A549 (cell line): ENCODE data around the gene DUSP9. TPM values are rescaled to one million over a fixed set of nuclear protein-coding genes. Genes with fewer than 3 reads are reported as not detected.

Source experiments
- ATAC-seq, 2 experiments: fragments of 200-7000 bp in 1 of 2; fragments of >200 bp in 1 of 2; cut with Nextera tagmentation in 1 of 2; cut with Tn5 transposase in 1 of 2; 3 replicates each; pipeline versions ENCODE4 v1.8.0 to v1.9.1; 2018 to 2020; ENCODE audit warnings: mild to moderate bottlenecking in 1 of 2, moderate library complexity in 1 of 2
- CTCF ChIA-PET: fragments of 300-600 bp; sonication (Branson Sonifier 250); formaldehyde crosslinking; extraction: SDS; loops from one replicate; lab custom pipeline; 2021; ENCODE audit warnings: antibody characterized with exemption, inconsistent platforms; lab: Yijun Ruan, JAX
- POLR2A ChIA-PET: fragments of 350-600 bp; formaldehyde crosslinking; extraction: SDS; loops from one replicate; lab custom pipeline; 2021; ENCODE audit warnings: antibody characterized with exemption, inconsistent platforms; lab: Yijun Ruan, JAX
- DNase-seq, 2 experiments: peaks; one replicate each; pipeline versions ENCODE4 v3.0.0 to v3.0.0-alpha.2; 2011 to 2016; ENCODE audit warnings: low read depth in 1 of 2, low spot score in 1 of 2
- FAIRE-seq: peaks from 2 replicates; lab custom pipeline; 2011; peaks lifted over from hg19 to GRCh38; lab: Jason Lieb, UNC
- H3K27ac ChIP-seq, 2 experiments: fragments of >200 bp; sonication (Bioruptor Twin); formaldehyde crosslinking; 3 replicates each; pipeline ENCODE4 v1.5.1; 2016 to 2017
- H3K4me1 ChIP-seq: fragments of >200 bp; sonication (Bioruptor Twin); formaldehyde crosslinking; 3 replicates; pipeline ENCODE4 v1.6.1; 2016
- H3K4me2 ChIP-seq: fragments of >200 bp; sonication (Bioruptor Twin); formaldehyde crosslinking; 3 replicates; pipeline ENCODE4 v1.6.1; 2016
- H3K4me3 ChIP-seq: fragments of >200 bp; sonication (Bioruptor Twin); formaldehyde crosslinking; 3 replicates; pipeline ENCODE4 v1.5.1; 2016
- H3K9me3 ChIP-seq: fragments of >200 bp; sonication (Bioruptor Twin); formaldehyde crosslinking; 3 replicates; pipeline ENCODE4 v1.6.1; 2016
- BHLHE40 ChIP-seq: IDR thresholded peaks from 2 replicates; pipeline ENCODE4 v1.6.1; 2012; ENCODE audit warnings: low read depth, low read length, inconsistent platforms
- CBX8 ChIP-seq: fragments of 200-600 bp; sonication (generic); IDR thresholded peaks from 2 replicates; pipeline ENCODE4 v1.6.1; 2016
- CHD4 ChIP-seq: fragments of 200-600 bp; sonication (generic); IDR thresholded peaks from 2 replicates; pipeline ENCODE4 v1.6.1; 2016; ENCODE audit warnings: antibody characterized with exemption, mild to moderate bottlenecking, borderline replicate concordance
- ESRRA ChIP-seq: fragments of 150-350 bp; IDR thresholded peaks from 2 replicates; pipeline ENCODE4 v1.6.1; 2014; ENCODE audit warnings: mild to moderate bottlenecking, low read length, borderline replicate concordance
- FOSL2 ChIP-seq, 2 experiments: fragments of 450-650 bp in 1 of 2; fragments of >200 bp in 1 of 2; sonication (Bioruptor Twin) in 1 of 2; formaldehyde crosslinking; IDR thresholded peaks; 2 replicates each; pipeline versions ENCODE4 v1.5.0 to v1.6.1; 2016 to 2020; ENCODE audit warnings: mild to moderate bottlenecking in 1 of 2, moderate library complexity in 1 of 2
- FOXS1 ChIP-seq: fragments of 250-450 bp; sonication (Bioruptor Pico); IDR thresholded peaks from 2 replicates; pipeline ENCODE4 v1.5.0; 2020; ENCODE audit warnings: mild to moderate bottlenecking, moderate library complexity
- GATA3 ChIP-seq: IDR thresholded peaks from 2 replicates; pipeline ENCODE4 v1.6.1; 2012; ENCODE audit warnings: borderline replicate concordance
- HDAC2 ChIP-seq: fragments of 200-600 bp; sonication (generic); IDR thresholded peaks from 2 replicates; pipeline ENCODE4 v1.6.1; 2016
- HEYL ChIP-seq: fragments of 250-450 bp; sonication (Bioruptor Pico); IDR thresholded peaks from 2 replicates; pipeline ENCODE4 v1.8.0; 2021; ENCODE audit warnings: mild to moderate bottlenecking, moderate library complexity
- JUNB ChIP-seq: fragments of >200 bp; sonication (Bioruptor Twin); formaldehyde crosslinking; IDR thresholded peaks from 2 replicates; pipeline ENCODE4 v1.6.1; 2016
- KDM1A ChIP-seq: fragments of 200-600 bp; sonication (generic); IDR thresholded peaks from 2 replicates; pipeline ENCODE4 v1.6.1; 2016; ENCODE audit warnings: low read depth, mild to moderate bottlenecking
- KDM5A ChIP-seq: fragments of 200-600 bp; sonication (generic); IDR thresholded peaks from 2 replicates; pipeline ENCODE4 v1.6.1; 2016; ENCODE audit warnings: antibody characterized with exemption, mild to moderate bottlenecking
- RAD21 ChIP-seq, 2 experiments: fragments of >200 bp in 1 of 2; sonication (Bioruptor Twin) in 1 of 2; formaldehyde crosslinking in 1 of 2; IDR thresholded peaks in 1 of 2; conservative IDR thresholded peaks in 1 of 2; 2 replicates in 1 of 2; 3 replicates in 1 of 2; pipeline ENCODE4 v1.6.1; 2012 to 2018; ENCODE audit warnings: inconsistent platforms in 1 of 2
- RCOR1 ChIP-seq: fragments of 150-350 bp; IDR thresholded peaks from 2 replicates; pipeline ENCODE4 v1.6.1; 2014; ENCODE audit warnings: antibody characterized with exemption, low read length, low read depth
- RFX5 ChIP-seq: fragments of 450-650 bp; IDR thresholded peaks from 2 replicates; pipeline ENCODE4 v1.7.1; 2014; ENCODE audit warnings: antibody characterized with exemption, mild to moderate bottlenecking, moderate library complexity
- ZFP36 ChIP-seq: fragments of 450-650 bp; IDR thresholded peaks from 2 replicates; pipeline ENCODE4 v1.6.1; 2014; ENCODE audit warnings: borderline replicate concordance; ENCODE audit not compliant: partially characterized antibody
- ZSCAN20 ChIP-seq: fragments of 250-450 bp; sonication (Bioruptor Pico); IDR thresholded peaks from 2 replicates; pipeline ENCODE4 v1.8.0; 2022; ENCODE audit warnings: mild to moderate bottlenecking, moderate library complexity
- WGBS: methylation state at CpG from one replicate; pipeline ENCODE4 v1.1.6; 2017; ENCODE audit errors: missing lambda C conversion rate; 5-methylcytosine and 5-hydroxymethylcytosine counted together
- polyA plus RNA-seq, 4 experiments: library from polyadenylated mRNA; depleted of rRNA in 3 of 4; stranded (reverse); fragments of >200 nt; fragmentation: RNase III in 1 of 4; extraction: RNeasy Plus Mini Kit Qiagen cat#74134 plus additional on column Dnase treatment in 1 of 4; gene quantifications; 2 replicates in 3 of 4; 3 replicates in 1 of 4; pipeline ENCODE4 v1.2.3, GENCODE V29; 2011 to 2017
- TF ChIP-seq, protein P1 (sequence below): fragments of >200 bp; sonication (Bioruptor Twin); formaldehyde crosslinking; IDR thresholded peaks from 2 replicates; pipeline ENCODE4 v1.6.1; 2016
- TF ChIP-seq, protein P2 (sequence below): fragments of 150-350 bp; IDR thresholded peaks from 2 replicates; pipeline ENCODE4 v1.6.1; 2014; ENCODE audit warnings: low read depth, mild to moderate bottlenecking, low read length
- TF ChIP-seq, protein P3 (sequence below): IDR thresholded peaks from 2 replicates; pipeline ENCODE4 v1.6.1; 2012; ENCODE audit warnings: low read depth, borderline replicate concordance
- TF ChIP-seq, protein P4 (sequence below): fragments of >200 bp; sonication (Bioruptor Twin); formaldehyde crosslinking; IDR thresholded peaks from 3 replicates; pipeline ENCODE4 v1.6.1; 2016
- TF ChIP-seq, protein P5 (sequence below): fragments of 250-450 bp; sonication (Bioruptor Pico); IDR thresholded peaks from 2 replicates; pipeline ENCODE4 v1.5.0; 2020; ENCODE audit warnings: low read depth, mild to moderate bottlenecking, moderate library complexity
- TF ChIP-seq, protein P6 (sequence below): IDR thresholded peaks from 2 replicates; pipeline ENCODE4 v1.6.1; 2012
- TF ChIP-seq, protein P7 (sequence below): fragments of 450-650 bp; IDR thresholded peaks from 2 replicates; pipeline ENCODE4 v1.6.1; 2014; ENCODE audit warnings: antibody characterized with exemption
- TF ChIP-seq, protein P8 (sequence below): fragments of 200-600 bp; sonication (generic); IDR thresholded peaks from 2 replicates; pipeline ENCODE4 v1.6.1; 2016; ENCODE audit warnings: antibody characterized with exemption, mild to moderate bottlenecking, moderate library complexity

Gene DUSP9
- polyA plus RNA-seq, 2 of the 4 experiments (the other 2 are of a cell fraction): 0.75 to 1.6 TPM

DNA sequence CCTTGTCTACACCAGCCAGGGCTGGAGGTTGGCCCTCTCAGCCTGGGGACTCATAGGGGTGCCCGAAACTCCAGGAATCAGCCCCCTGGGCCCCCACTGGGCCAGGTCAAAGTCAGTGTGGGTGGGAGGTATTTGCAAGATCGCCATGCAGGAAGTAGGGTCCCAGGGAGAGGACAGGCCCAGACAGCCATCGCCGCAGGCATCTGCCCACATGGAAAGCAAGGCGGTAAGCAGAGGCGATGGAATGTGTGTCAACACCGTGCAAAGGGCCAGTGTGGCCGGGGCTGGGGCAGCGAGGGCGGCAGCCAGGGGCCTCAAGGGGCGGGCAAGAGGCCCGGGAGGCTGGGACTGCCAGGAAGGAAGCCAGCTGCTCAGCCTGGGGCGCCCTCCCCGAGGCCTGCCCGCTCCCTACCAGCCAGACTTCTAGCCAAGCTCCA lies 19.3 kb upstream of the DUSP9 start:
- H3K4me1 ChIP-seq: peaks cover 9% of the 10 kb centered on the region
- ChIA-PET POLR2A (no interaction called here), CTCF (interaction anchor here (0.7 to 3.7 kb wide), 4 partner anchors 18 to 40 kb away, joined by 3 to 18 read pairs (median 4); partner anchors contain the start of gene DUSP9)
- WGBS: 86% methylated on average over 9 of the region's 15 CpGs
- no peak for ATAC-seq
- no peak for DNase-seq
- H3K27ac ChIP-seq: no peak overlapping the region
- TF ChIP-seq GATA3 (no peak), HEYL (no peak), RFX5 (no peak), RCOR1 (no peak)
- no peaks in the 10 kb centered on the region for H3K9me3 ChIP-seq
- no peak overlapping the region for H3K4me2 ChIP-seq
- no peak overlapping the region for H3K4me3 ChIP-seq
- FAIRE-seq: no peak

DNA sequence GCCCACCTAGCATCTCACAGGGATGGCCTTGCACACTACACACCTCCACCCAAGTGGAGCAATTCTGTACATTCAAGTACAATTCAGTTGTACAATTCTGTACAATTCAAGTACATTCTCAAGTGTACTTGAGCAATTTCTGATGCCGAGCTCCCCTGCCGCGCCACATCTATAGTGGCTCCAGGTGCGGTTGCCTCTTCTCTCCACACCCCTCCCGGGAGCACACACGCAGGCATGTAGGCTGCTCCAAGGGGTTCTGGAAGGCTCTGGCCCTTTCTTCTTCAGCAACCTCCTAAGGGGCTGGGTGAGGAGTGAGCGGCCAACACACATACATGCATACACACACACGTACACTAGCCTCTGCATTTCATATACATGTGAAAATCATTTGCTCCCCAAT lies 18.9 kb upstream of the DUSP9 start:
- ATAC-seq (no peak), DNase-seq (no peak), FAIRE-seq (no peak)
- ChIA-PET POLR2A (no interaction called here), CTCF (interaction anchor here (0.7 to 3.7 kb wide), 4 partner anchors 18 to 39 kb away, joined by 3 to 18 read pairs (median 4); partner anchors contain the start of gene DUSP9)
- TF ChIP-seq ESRRA: no peak
- no peak for TF ChIP-seq RCOR1
- TF ChIP-seq, protein P1, sequence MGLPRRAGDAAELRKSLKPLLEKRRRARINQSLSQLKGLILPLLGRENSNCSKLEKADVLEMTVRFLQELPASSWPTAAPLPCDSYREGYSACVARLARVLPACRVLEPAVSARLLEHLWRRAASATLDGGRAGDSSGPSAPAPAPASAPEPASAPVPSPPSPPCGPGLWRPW: no peak
- TF ChIP-seq, protein P2, sequence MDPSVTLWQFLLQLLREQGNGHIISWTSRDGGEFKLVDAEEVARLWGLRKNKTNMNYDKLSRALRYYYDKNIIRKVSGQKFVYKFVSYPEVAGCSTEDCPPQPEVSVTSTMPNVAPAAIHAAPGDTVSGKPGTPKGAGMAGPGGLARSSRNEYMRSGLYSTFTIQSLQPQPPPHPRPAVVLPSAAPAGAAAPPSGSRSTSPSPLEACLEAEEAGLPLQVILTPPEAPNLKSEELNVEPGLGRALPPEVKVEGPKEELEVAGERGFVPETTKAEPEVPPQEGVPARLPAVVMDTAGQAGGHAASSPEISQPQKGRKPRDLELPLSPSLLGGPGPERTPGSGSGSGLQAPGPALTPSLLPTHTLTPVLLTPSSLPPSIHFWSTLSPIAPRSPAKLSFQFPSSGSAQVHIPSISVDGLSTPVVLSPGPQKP: no peak
- TF ChIP-seq, protein P3, sequence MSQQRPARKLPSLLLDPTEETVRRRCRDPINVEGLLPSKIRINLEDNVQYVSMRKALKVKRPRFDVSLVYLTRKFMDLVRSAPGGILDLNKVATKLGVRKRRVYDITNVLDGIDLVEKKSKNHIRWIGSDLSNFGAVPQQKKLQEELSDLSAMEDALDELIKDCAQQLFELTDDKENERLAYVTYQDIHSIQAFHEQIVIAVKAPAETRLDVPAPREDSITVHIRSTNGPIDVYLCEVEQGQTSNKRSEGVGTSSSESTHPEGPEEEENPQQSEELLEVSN: no peak
- no peak for TF ChIP-seq ZFP36
- no peak for TF ChIP-seq RAD21 (conservative IDR thresholded peaks at IDR 0.05 in 1 of 2, IDR thresholded peaks at IDR 0.05 in 1 of 2)
- TF ChIP-seq HDAC2: no peak
- no peak for TF ChIP-seq CHD4
- TF ChIP-seq KDM1A: no peak
- TF ChIP-seq FOXS1 (CRISPR knock-in tag): no peak
- TF ChIP-seq, protein P4, sequence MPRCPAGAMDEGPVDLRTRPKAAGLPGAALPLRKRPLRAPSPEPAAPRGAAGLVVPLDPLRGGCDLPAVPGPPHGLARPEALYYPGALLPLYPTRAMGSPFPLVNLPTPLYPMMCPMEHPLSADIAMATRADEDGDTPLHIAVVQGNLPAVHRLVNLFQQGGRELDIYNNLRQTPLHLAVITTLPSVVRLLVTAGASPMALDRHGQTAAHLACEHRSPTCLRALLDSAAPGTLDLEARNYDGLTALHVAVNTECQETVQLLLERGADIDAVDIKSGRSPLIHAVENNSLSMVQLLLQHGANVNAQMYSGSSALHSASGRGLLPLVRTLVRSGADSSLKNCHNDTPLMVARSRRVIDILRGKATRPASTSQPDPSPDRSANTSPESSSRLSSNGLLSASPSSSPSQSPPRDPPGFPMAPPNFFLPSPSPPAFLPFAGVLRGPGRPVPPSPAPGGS: no peak
- TF ChIP-seq KDM5A: no peak
- no peak for TF ChIP-seq ZSCAN20
- no peak for TF ChIP-seq CBX8
- TF ChIP-seq, protein P5, sequence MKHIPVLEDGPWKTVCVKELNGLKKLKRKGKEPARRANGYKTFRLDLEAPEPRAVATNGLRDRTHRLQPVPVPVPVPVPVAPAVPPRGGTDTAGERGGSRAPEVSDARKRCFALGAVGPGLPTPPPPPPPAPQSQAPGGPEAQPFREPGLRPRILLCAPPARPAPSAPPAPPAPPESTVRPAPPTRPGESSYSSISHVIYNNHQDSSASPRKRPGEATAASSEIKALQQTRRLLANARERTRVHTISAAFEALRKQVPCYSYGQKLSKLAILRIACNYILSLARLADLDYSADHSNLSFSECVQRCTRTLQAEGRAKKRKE: no peak
- TF ChIP-seq JUNB: no peak
- TF ChIP-seq, protein P6, sequence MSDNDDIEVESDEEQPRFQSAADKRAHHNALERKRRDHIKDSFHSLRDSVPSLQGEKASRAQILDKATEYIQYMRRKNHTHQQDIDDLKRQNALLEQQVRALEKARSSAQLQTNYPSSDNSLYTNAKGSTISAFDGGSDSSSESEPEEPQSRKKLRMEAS: no peak
- 93% methylated on average over 6 of the region's 8 CpGs for WGBS
- Histone ChIP-seq H3K9me3 (no peaks in the 10 kb centered on the region), H3K4me3 (no peak overlapping the region), H3K27ac (no peak overlapping the region), H3K4me2 (no peak overlapping the region), H3K4me1 (peaks cover 4% of the 10 kb centered on the region)

DNA sequence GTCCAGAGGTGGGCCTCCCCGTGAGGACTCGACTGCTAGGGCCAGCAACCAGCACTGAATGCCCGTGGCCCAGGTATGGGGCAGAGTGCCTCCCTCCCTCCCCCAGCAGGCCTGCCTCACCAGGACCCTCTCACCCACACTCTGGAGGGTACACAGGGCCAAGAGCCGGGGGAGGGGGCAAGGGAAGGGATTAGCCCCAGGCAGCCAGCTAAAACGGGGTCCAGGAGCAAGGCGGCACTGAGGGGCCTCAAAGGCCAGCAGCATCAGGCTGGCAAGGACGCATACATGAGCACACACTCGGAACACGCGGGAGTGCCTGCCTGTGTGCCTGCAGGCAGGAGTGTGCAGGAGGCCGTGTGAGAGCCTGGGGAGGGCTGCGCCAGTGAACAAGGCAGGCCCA lies 18.3 kb upstream of the DUSP9 start:
- ChIA-PET CTCF (interaction anchor here (0.7 to 3.7 kb wide), 2 partner anchors 17 to 19 kb away, joined by 3 to 18 read pairs; partner anchors contain the start of gene DUSP9), POLR2A (no interaction called here)
- DNase-seq: no peak
- Histone ChIP-seq H3K9me3 (no peaks in the 10 kb centered on the region), H3K27ac (no peak overlapping the region), H3K4me2 (no peak overlapping the region), H3K4me3 (no peak overlapping the region), H3K4me1 (no peaks in the 10 kb centered on the region)
- 48% methylated on average over 5 of the region's 12 CpGs for WGBS
- FAIRE-seq: no peak
- ATAC-seq: no peak
- TF ChIP-seq ZSCAN20: no peak
- TF ChIP-seq, protein P7, sequence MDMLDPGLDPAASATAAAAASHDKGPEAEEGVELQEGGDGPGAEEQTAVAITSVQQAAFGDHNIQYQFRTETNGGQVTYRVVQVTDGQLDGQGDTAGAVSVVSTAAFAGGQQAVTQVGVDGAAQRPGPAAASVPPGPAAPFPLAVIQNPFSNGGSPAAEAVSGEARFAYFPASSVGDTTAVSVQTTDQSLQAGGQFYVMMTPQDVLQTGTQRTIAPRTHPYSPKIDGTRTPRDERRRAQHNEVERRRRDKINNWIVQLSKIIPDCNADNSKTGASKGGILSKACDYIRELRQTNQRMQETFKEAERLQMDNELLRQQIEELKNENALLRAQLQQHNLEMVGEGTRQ: no peak
- TF ChIP-seq, protein P3: no peak
- no peak for TF ChIP-seq KDM1A
- TF ChIP-seq CHD4: no peak
- no peak for TF ChIP-seq FOSL2 (IDR thresholded peaks at IDR 0.05)
- no peak for TF ChIP-seq FOSL2 (CRISPR knock-in tag; IDR thresholded peaks at IDR 0.05)
- no peak for TF ChIP-seq BHLHE40
- TF ChIP-seq, protein P8, sequence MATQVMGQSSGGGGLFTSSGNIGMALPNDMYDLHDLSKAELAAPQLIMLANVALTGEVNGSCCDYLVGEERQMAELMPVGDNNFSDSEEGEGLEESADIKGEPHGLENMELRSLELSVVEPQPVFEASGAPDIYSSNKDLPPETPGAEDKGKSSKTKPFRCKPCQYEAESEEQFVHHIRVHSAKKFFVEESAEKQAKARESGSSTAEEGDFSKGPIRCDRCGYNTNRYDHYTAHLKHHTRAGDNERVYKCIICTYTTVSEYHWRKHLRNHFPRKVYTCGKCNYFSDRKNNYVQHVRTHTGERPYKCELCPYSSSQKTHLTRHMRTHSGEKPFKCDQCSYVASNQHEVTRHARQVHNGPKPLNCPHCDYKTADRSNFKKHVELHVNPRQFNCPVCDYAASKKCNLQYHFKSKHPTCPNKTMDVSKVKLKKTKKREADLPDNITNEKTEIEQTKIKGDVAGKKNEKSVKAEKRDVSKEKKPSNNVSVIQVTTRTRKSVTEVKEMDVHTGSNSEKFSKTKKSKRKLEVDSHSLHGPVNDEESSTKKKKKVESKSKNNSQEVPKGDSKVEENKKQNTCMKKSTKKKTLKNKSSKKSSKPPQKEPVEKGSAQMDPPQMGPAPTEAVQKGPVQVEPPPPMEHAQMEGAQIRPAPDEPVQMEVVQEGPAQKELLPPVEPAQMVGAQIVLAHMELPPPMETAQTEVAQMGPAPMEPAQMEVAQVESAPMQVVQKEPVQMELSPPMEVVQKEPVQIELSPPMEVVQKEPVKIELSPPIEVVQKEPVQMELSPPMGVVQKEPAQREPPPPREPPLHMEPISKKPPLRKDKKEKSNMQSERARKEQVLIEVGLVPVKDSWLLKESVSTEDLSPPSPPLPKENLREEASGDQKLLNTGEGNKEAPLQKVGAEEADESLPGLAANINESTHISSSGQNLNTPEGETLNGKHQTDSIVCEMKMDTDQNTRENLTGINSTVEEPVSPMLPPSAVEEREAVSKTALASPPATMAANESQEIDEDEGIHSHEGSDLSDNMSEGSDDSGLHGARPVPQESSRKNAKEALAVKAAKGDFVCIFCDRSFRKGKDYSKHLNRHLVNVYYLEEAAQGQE: no peak
